ENCODE measurements around the gene TLR8. TPM values are rescaled to one million over a fixed set of nuclear protein-coding genes. Genes with fewer than 3 reads are reported as not detected.
A peak's percentile ranks its signal among the peaks of the same experiment; 100 is the strongest.

The TLR8 gene
- total and polyA plus RNA-seq, 2 of the 4 experiments (the other 2 are of a cell fraction) = not detected

DNA sequence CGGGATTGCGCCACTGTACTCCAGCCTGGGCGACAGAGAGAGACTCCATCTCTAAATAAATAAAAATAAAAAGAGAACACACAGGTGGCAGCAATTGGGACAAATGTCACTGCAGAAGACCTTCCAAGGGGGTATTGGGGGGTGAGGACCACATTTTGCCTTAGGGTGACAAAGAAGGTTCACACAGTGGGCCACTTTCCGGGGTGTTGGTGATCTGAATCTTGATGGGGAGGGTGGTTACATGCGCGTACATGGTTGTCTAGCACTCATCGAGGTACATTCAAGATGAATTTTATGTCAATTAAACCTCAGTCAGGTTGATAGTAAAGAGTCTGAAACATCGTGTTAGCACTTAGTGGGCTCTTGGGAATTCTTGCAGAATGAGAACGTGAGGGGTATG lies 48.0 kb downstream of the TLR8 start:
- Histone ChIP-seq H3K4me3 (ENCODE audit: insufficient read depth, low read depth, low read length) (no peak overlapping the region), H2BK120ac (ENCODE audit: low read depth, low read length) (peak overlapping the region; percentile 67), H2AK9ac (replicated peaks; ENCODE audit: low read depth, low read length, poor library complexity) (no peak overlapping the region), H3K18ac (ENCODE audit: low read depth, low read length) (no peak overlapping the region), H3K79me1 (ENCODE audit: low read depth in 1 of 2, low read length in 2 of 2) (peaks cover 0 to 11% of the 10 kb centered on the region in 2 experiments; a peak in 2 of 4 replicates), H3K9me3 (ENCODE audit: control insufficient read depth, insufficient read depth, low read length) (no peaks in the 10 kb centered on the region), H2AK5ac (ENCODE audit: low read depth, low read length) (peak overlapping the region; percentile 28; the same call in 1 of the 2 replicates), H3K27me3 (ENCODE audit: control insufficient read depth, insufficient read depth, low read length) (no peaks in the 10 kb centered on the region), H3K4ac (ENCODE audit: low read depth, low read length) (peak overlapping the region; percentile 32; the same call in 1 of the 2 replicates), H2BK15ac (ENCODE audit: low read depth, low read length) (no peak overlapping the region), H2AFZ (replicated peaks; ENCODE audit: low read length, poor library complexity) (no peak overlapping the region), H4K5ac (ENCODE audit: low read depth, low read length) (no peak overlapping the region), H2BK5ac (ENCODE audit: low read depth, low read length, poor library complexity, severe bottlenecking) (no peak overlapping the region), H3K9ac (ENCODE audit: low read depth, low read length) (no peak overlapping the region), H3K27ac (ENCODE audit: insufficient read depth, low read length) (no peak overlapping the region), H3K23ac (ENCODE audit: low read depth, low read length) (no peak overlapping the region), H3K9me1 (ENCODE audit: insufficient read depth, low read length) (peaks cover 15% of the 10 kb centered on the region), H4K8ac (ENCODE audit: low read depth in 2 of 2, low read length in 2 of 2) (no peak overlapping the region), H2BK20ac (ENCODE audit: low read depth, low read length) (0 out of 2 replicates have a peak overlapping the region, but pooled peaks have one; percentile 6), H3K4me2 (ENCODE audit: low read depth, low read length) (no peak overlapping the region), H4K20me1 (ENCODE audit: insufficient read depth, low read length) (no peaks in the 10 kb centered on the region), H4K91ac (ENCODE audit: insufficient read depth, low read depth, low read length) (no peak overlapping the region), H3K14ac (replicated peaks; ENCODE audit: low read depth, low read length) (no peak overlapping the region), H3K36me3 (ENCODE audit: control insufficient read depth, insufficient read depth, low read length) (no peaks in the 10 kb centered on the region), H3K4me1 (ENCODE audit: control insufficient read depth, insufficient read depth, low read length) (peaks cover 20% of the 10 kb centered on the region), H3K56ac (ENCODE audit: extremely low read depth, insufficient read depth, low read length) (no peak overlapping the region)
- CTCF ChIA-PET = no interaction called here
- DNase-seq = no peak
- WGBS, 2 experiments (ENCODE audit: extremely low coverage in 2 of 2, insufficient read length in 1 of 2) = 79% methylated on average over 5 of the region's 9 CpGs; no CpG with 5 or more reads in 1 of the 2 experiments
- dilution Hi-C loops (cut with HindIII; ENCODE audit: low sequenced_read_pairs, unreplicated experiment) = no loop called here
- POLR2A ChIA-PET (ENCODE audit: unreplicated experiment) = interaction anchor here (0.6 kb wide), 1 partner anchor 21 kb away, joined by 3 read pairs; no protein-coding TSS in a partner anchor
- no peak for TF ChIP-seq MAFK (IDR thresholded peaks at IDR 0.05; ENCODE audit: low read depth, low read length)
- TF ChIP-seq, protein P1, sequence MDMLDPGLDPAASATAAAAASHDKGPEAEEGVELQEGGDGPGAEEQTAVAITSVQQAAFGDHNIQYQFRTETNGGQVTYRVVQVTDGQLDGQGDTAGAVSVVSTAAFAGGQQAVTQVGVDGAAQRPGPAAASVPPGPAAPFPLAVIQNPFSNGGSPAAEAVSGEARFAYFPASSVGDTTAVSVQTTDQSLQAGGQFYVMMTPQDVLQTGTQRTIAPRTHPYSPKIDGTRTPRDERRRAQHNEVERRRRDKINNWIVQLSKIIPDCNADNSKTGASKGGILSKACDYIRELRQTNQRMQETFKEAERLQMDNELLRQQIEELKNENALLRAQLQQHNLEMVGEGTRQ (IDR thresholded peaks at IDR 0.05; ENCODE audit: low read depth, low read length) = no peak
- TF ChIP-seq, protein P2, sequence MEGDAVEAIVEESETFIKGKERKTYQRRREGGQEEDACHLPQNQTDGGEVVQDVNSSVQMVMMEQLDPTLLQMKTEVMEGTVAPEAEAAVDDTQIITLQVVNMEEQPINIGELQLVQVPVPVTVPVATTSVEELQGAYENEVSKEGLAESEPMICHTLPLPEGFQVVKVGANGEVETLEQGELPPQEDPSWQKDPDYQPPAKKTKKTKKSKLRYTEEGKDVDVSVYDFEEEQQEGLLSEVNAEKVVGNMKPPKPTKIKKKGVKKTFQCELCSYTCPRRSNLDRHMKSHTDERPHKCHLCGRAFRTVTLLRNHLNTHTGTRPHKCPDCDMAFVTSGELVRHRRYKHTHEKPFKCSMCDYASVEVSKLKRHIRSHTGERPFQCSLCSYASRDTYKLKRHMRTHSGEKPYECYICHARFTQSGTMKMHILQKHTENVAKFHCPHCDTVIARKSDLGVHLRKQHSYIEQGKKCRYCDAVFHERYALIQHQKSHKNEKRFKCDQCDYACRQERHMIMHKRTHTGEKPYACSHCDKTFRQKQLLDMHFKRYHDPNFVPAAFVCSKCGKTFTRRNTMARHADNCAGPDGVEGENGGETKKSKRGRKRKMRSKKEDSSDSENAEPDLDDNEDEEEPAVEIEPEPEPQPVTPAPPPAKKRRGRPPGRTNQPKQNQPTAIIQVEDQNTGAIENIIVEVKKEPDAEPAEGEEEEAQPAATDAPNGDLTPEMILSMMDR (conservative IDR thresholded peaks at IDR 0.05; ENCODE audit: low read depth, low read length) = no peak
- no peak for TF ChIP-seq MAZ (IDR thresholded peaks at IDR 0.05; ENCODE audit: borderline replicate concordance, low read depth, low read length)
- TF ChIP-seq POLR2A (IDR thresholded peaks at IDR 0.05; ENCODE audit: low read depth, low read length) = no peak
- no peak for TF ChIP-seq RFX5 (IDR thresholded peaks at IDR 0.05; ENCODE audit: low read depth, low read length)
- no peak for TF ChIP-seq RCOR1 (IDR thresholded peaks at IDR 0.05; ENCODE audit: insufficient replicate concordance, low read length)
- TF ChIP-seq NFE2L2 (IDR thresholded peaks at IDR 0.05; ENCODE audit: low read depth, low read length) = no peak
- no peak for TF ChIP-seq BHLHE40 (IDR thresholded peaks at IDR 0.05; ENCODE audit: low read depth, low read length)
- no peak for TF ChIP-seq FOS (IDR thresholded peaks at IDR 0.05; ENCODE audit: low read depth, low read length)
- TF ChIP-seq, protein P3, sequence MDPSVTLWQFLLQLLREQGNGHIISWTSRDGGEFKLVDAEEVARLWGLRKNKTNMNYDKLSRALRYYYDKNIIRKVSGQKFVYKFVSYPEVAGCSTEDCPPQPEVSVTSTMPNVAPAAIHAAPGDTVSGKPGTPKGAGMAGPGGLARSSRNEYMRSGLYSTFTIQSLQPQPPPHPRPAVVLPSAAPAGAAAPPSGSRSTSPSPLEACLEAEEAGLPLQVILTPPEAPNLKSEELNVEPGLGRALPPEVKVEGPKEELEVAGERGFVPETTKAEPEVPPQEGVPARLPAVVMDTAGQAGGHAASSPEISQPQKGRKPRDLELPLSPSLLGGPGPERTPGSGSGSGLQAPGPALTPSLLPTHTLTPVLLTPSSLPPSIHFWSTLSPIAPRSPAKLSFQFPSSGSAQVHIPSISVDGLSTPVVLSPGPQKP (IDR thresholded peaks at IDR 0.05; ENCODE audit: borderline replicate concordance, low read depth, low read length) = no peak
- TF ChIP-seq RAD21 (IDR thresholded peaks at IDR 0.05; ENCODE audit: low read length) = no peak
- no TSS peak for BruUV-seq (replicated peaks)
- ATAC-seq (ENCODE audit: low read depth) = no peak
- in situ Hi-C loops (cut with MboI; ENCODE audit: low sequenced_read_pairs) = loop anchor here (10.0 to 25.0 kb wide), 3 partner anchors 700 to 1083 kb away; partner anchors contain the start of genes GEMIN8, OFD1, TCEANC and TRAPPC2
- intact Hi-C loops (cut with micrococcal nuclease) = no loop called here

All from IMR-90 (cell line).